ENCODE measurements around the gene ATP6V1F. TPM values are rescaled to one million over a fixed set of nuclear protein-coding genes. Genes with fewer than 3 reads are reported as not detected.

The ATP6V1F gene
- total RNA-seq = 142 TPM

DNA sequence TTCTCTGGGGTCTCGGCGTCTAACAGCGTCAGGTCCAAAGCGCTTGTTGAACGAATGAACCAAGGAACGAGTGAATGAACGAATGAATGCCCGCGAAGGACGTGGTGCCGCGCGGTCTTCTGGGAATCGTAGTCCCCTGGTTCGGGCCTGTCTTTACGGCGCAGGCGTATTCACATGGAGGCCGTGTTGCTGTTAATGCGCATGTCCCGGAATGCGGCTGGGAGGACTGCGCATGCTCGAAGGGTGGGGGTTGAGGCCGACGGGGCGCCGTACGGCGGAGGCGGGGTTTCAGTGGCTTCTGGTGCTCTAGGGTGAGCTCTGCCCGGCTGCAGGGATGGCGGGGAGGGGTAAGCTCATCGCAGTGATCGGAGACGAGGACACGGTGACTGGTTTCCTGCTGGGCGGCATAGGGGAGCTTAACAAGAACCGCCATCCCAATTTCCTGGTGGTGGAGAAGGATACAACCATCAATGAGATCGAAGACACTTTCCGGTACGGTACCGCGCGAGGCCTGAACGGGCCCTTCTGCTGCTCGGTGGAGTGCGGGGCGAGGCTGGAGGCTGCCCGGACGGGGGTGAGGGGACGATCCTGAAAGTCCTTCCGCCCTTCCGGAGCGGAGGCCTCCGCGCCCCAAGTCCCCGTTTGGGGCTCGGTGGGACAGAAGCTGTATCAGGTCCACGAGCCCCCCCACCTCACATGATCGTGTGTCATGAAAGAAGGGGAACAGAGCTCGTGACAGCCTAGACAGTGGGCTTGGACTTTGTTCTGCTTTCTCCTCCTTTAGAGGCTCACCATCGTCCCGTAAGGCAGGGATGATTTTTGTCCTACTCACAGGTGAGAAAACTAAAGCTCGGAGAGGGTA is at the start of gene ATP6V1F:
ATP6V1F (plus strand) TSS at position 286 of the 862 bp plus-strand sequence; CDS start at position 335, 49 bp downstream.
- no peaks in the 10 kb centered on the region for H3K9me3 ChIP-seq
- TF ChIP-seq, protein P1, sequence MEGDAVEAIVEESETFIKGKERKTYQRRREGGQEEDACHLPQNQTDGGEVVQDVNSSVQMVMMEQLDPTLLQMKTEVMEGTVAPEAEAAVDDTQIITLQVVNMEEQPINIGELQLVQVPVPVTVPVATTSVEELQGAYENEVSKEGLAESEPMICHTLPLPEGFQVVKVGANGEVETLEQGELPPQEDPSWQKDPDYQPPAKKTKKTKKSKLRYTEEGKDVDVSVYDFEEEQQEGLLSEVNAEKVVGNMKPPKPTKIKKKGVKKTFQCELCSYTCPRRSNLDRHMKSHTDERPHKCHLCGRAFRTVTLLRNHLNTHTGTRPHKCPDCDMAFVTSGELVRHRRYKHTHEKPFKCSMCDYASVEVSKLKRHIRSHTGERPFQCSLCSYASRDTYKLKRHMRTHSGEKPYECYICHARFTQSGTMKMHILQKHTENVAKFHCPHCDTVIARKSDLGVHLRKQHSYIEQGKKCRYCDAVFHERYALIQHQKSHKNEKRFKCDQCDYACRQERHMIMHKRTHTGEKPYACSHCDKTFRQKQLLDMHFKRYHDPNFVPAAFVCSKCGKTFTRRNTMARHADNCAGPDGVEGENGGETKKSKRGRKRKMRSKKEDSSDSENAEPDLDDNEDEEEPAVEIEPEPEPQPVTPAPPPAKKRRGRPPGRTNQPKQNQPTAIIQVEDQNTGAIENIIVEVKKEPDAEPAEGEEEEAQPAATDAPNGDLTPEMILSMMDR (IDR thresholded peaks at IDR 0.05) = no peak
- H3K27ac ChIP-seq = peak within 1 kb of the TSS; percentile 60 to 63
- DNase-seq (ENCODE audit: low spot score in 2 of 2) = peak; percentile 94 to 99
- H3K27me3 ChIP-seq = no peaks in the 10 kb centered on the region
- peaks cover 12 to 38% of the 10 kb centered on the region in 2 donors for H3K4me1 ChIP-seq
- H3K4me3 ChIP-seq = peak within 1 kb of the TSS; percentile 73 to 79
- peaks cover 7 to 10% of the 10 kb centered on the region in 2 donors for H3K36me3 ChIP-seq
- intact Hi-C loops (cut with DNase I) = loop anchor here (2.0 to 5.0 kb wide), 3 partner anchors 34 to 124 kb away; partner anchors contain the start of genes CALU and CCDC136

GRCh38 chr7:128814499-128814898 is 48.2 kb upstream of the ATP6V1F start:
- H3K27ac ChIP-seq = no peak overlapping the region
- no peak overlapping the region for H3K4me3 ChIP-seq
- no peaks in the 10 kb centered on the region for H3K4me1 ChIP-seq
- H3K27me3 ChIP-seq = no peaks in the 10 kb centered on the region
- TF ChIP-seq, protein P1 (IDR thresholded peaks at IDR 0.05) = no peak
- DNase-seq (ENCODE audit: low spot score in 2 of 2) = no peak
- H3K9me3 ChIP-seq = no peaks in the 10 kb centered on the region
- H3K36me3 ChIP-seq = no peaks in the 10 kb centered on the region
- intact Hi-C loops (cut with DNase I) = no loop called here

DNA sequence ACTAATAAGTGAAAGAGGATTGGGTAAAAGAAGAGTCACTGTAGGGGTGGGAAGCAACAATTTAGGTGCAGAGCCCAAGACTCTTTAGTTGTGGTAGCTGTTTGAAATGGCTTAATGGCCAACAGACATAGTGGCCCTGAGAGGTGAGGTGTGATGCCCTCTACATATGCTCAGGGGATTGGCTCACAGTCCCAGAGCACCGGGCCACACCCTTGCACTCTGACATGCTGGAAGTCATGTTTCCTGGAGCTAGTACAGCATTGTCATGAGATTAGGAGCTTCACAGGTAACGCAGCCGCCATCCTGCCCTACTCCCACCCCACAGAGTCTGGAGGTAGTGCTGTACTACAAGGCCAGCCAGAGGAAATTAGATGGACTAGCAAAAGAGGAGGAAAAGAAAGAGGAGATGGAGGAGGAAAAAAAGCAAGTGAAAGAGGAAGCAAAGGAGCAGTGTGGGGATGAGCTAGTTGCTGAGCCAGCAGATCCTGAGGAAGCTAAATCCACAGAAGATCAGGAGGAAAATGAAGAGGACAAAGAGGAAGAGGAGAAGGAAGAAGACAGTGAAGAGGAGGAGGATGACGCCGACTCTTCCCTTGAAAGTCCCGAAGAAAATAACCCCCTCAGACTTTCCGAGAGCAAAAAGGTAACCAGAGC is 47.2 kb upstream of the ATP6V1F start:
- Histone ChIP-seq H3K27me3 (no peaks in the 10 kb centered on the region), H3K4me3 (no peak overlapping the region), H3K4me1 (no peaks in the 10 kb centered on the region), H3K27ac (no peak overlapping the region), H3K36me3 (no peaks in the 10 kb centered on the region), H3K9me3 (no peaks in the 10 kb centered on the region)
- DNase-seq (ENCODE audit: low spot score in 2 of 2) = no peak
- intact Hi-C loops (cut with DNase I) = no loop called here
- TF ChIP-seq, protein P1 (IDR thresholded peaks at IDR 0.05) = no peak

DNA sequence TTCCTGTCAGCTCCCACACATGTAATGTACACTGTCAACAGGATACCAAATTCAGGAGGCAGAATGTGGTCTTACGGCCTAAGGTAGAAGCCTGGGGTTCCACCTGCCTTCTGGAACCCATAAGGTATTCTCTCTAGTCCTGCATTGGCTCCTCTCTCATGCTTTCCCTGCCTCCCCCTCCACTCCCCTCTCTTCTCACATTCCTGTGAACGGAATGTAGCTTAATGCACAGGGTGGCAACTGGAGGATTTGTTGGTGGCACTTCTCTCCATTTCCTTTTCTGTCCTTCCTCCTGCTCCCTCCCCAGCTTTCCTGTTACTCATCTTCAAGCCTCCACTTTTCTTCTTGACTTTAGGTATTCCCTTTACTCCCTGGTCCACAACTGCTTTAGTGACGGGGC is 44.0 kb upstream of the ATP6V1F start:
- TF ChIP-seq, protein P1 (IDR thresholded peaks at IDR 0.05) = no peak
- no peak overlapping the region for H3K27ac ChIP-seq
- H3K9me3 ChIP-seq = no peaks in the 10 kb centered on the region
- H3K4me1 ChIP-seq = no peaks in the 10 kb centered on the region
- no peaks in the 10 kb centered on the region for H3K27me3 ChIP-seq
- no peak for DNase-seq (ENCODE audit: low spot score in 2 of 2)
- H3K36me3 ChIP-seq = no peaks in the 10 kb centered on the region
- no peak overlapping the region for H3K4me3 ChIP-seq
- intact Hi-C loops (cut with DNase I) = no loop called here

DNA sequence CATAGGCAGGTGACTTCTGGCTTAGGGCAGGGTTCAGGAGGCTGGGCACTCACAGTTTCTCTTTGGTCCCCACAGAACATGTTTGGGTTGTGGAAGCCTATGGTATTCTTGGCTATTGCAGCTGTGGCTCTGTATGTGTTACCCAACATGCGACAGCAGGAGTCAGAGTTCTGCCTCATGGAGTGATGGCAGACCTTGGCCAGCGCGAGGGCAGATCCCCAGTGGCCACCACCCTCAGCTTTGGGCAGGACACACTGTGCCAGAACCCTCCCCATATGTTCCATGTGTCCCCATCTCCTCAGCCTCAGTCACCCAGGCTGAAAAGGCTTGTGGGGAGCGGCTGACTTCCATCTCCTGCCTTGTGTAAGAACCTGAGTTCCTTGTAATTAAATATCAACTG is 40.9 kb upstream of the ATP6V1F start:
- TF ChIP-seq, protein P1 (IDR thresholded peaks at IDR 0.05) = no peak
- intact Hi-C loops (cut with DNase I) = no loop called here
- no peaks in the 10 kb centered on the region for H3K9me3 ChIP-seq
- H3K36me3 ChIP-seq = no peaks in the 10 kb centered on the region
- no peak overlapping the region for H3K4me3 ChIP-seq
- H3K4me1 ChIP-seq = no peaks in the 10 kb centered on the region
- no peaks in the 10 kb centered on the region for H3K27me3 ChIP-seq
- no peak overlapping the region for H3K27ac ChIP-seq
- no peak for DNase-seq (ENCODE audit: low spot score in 2 of 2)

Data from ascending aorta (tissue), 2 donors.